HG03521 (cell line): ENCODE results near the gene SDR39U1.
A peak's percentile ranks its signal among the peaks of the same experiment; 100 is the strongest.

Experiments used
- ATAC-seq: cut with Tn5 transposase; IDR thresholded peaks from one replicate; pipeline ENCODE4 v1.9.1; 2021; ENCODE audit warnings: mild to moderate bottlenecking, moderate library complexity; ENCODE audit not compliant: unreplicated experiment

SDR39U1 gene

DNA sequence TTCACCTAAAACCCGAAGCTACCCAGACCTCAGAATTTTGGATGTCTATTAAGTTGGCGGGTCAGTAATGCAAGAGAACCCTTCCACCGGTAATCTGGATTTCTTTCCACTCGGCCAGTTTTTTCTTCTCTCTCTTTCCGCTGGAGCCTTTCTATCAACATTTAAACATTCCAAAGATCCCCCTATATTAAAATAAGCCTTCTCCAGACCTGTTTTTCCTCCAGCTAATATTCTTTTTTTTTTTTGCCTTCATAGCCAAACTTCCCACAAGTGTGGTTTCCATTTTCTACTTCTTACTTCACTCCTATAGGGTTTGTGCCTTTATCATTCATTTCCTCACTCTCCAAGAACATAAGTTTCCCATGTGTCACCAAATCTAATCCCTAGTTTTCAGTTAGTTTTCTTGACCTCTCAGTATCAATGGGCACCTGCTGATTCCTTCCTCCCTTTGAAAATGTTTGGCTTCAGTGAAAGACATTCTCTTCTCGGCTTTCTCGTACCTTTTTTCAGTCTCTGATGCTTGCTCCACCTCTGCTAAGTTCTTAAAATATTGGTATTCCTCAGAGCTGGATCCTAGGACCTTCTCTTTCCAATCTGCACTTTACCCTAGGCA lies 583 bp upstream of the SDR39U1 start:
- no peak for ATAC-seq

GRCh38 chr14:24441904-24442239 lies 704 bp downstream of the SDR39U1 start:
- ATAC-seq, result no peak

GRCh38 chr14:24441485-24441884 lies 1.1 kb downstream of the SDR39U1 start:
- no peak for ATAC-seq

DNA sequence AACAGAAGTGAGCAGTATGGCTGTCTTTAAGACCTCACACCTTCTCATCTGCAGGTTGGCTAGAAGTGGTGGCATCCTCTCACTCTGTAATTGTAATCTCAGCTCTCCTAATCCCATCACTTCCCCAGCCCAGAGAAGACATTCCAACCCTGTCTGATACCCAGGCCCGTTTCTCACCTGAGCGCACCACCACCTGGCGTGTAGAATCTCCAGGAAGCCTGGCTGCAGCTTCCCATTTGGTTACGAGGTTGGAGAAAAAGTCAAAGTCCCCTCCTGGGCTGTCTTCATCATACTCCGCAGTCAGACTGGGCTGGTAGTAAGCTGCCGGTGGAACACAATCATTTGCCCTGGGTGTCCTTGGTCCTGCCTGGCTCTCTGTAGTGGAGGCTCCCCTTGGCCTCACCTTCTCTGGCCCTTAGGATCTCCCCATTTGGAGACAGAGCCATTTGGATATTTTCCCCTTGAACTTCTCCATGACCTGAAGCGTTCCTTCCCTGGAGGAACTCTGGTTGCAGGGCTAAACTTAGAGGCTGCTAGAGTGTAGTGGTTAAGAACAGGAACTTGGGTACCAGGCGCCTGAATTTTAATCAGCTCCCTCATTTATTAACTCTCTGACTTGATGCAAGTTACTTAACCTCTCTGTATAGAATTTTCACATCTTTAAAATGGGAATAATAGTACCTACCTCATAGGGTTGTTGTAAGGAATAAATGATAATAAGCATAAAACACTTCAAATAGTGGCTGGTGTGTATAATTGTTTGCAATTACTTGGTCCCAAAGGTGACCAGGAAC lies 1.8 kb downstream of the SDR39U1 start:
- no peak for ATAC-seq

GRCh38 chr14:24439830-24440605 lies 2.6 kb downstream of the SDR39U1 start:
- no peak for ATAC-seq

DNA sequence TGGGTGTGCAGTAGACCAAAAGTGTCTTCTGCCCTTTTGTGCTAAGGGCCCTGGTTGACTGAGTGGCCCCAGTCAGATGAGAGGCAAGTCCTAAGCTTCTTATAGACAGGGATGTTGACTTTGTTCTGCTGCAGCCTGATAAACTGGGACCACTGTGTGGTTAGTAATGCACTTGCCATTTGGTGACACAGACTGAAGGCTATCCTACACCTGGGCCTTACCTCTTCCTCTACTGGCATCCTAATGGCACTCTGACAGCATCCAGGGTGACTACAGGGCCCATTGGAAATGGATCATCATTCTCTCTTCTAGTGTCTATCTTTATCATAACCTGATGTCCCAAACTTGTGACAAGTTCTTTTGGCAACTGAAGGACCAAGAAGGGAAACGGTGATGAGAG lies 3.3 kb downstream of the SDR39U1 start:
- no peak for ATAC-seq

DNA sequence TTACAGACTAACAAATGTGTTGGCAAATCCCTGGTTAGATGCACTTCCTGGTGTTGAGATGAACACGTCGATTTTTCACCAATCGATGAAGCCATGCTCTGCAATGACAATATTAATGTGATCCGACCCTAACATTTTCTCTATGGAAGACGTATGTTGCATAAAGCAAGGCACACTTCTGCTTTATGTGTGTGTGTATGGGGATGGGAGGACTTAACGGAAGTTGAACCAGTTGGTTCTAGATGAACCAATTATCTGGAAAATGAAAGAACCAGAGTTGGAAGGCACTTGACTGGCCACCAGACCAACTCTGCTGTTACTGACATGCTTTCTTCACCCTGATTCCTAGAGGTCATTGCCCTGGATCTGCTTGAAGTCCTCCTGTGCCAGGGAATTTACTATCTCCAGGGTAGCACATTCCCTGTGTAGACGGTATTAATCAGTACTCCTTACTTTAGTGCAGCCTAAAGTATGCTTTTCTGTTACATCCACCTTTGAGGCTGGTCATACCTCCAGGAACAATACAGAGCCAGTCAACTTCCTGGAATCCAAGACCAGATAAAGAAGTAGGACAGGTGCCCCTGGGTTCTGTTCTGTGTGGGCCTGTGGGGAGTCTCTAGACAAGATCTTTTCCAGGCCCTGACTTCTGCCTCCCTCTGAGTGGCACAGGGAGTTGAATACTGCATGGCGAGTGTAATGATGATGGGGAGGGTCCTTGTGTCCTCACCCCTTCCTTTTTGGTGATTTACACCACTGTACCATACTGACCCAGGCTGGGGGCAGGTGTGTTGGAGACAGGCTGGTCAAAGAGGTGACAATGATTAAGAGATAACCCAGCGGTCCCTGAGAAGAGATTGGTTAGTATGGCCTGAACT lies 4.1 kb downstream of the SDR39U1 start:
- no peak for ATAC-seq

GRCh38 chr14:24437736-24438067 lies 4.9 kb downstream of the SDR39U1 start:
- ATAC-seq, result no peak

DNA sequence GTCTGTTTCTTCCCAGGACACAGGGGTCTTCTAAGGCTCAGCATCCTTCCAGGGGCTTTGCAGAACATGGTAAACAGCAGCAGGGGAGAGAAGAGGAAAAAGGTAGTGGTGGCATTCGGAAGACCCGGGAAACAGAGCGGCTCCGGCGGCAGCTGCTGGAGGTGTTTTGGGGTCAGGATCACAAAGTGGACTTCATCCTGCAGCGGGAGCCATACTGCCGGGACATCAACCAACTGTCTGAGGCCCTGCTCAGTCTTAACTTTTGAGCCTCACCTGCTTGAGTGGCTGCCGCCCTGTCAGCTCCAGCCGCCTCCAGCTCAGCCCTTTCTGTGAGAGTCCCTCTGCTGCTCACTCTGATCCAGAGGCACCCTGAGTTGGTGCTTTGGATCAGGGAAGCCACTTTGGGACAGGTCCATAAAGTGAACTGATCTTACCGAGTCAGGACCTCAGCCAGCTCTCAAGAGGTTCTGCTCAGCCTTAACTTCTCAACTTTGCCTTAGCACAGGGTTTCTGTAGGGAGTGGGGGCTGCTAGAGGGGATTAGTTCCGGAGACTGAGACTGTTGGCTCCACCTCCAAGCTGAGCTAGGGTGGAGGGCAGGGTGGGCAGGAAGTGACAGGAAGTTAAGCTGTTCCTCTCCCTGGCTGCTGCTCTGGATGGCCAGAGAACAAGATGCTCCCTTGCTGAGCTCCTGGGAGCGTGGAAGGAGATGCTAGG lies 5.4 kb downstream of the SDR39U1 start:
- no peak for ATAC-seq

DNA sequence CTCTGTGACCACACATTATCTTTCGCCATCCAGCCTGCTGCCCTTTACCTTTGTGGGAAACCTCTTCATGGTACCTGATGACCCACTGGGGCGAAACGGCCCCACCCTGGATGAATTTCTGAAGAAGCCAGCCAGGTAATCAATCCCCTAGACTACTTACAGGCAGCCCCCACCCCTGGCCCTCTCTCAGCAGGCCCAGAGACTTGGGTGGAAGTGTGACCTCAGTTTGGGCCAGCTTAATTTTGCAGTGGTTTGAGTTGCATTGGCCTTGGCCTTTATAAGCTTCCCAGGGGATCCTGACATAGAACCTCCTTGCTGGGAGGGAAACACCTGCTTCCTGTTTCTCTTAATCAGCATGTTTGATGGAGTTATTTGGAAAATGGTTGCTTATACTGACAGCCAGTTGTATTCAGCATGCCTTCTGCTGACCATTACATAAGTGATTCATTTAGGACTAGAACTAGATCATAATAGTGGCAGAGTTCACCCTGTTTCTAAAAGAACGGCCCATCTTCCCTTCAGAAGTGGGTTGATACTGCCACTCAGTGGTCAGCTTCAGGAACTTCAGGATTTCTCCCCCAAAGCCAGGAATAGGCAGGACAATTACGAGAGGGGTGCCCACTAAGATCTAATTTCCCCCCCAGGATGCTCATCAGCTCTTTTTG lies 6.1 kb downstream of the SDR39U1 start:
- peak; percentile 38 for ATAC-seq

DNA sequence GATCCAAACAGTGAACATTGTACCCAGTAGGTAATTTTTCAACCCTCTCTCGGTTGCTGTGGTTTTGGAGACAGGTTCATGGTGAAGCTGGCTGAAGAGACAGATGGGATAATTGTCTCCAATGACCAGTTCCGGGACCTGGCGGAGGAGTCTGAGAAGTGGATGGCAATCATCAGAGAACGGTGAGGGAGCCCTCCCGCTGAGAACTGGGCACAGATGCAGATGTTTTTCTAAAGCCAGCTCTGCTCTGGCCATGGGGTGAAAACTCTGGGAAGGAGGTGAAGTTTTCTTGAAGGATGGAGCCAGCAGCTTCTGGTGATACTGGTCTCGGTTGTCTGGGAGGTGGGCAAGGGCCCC lies 6.6 kb downstream of the SDR39U1 start:
- no peak for ATAC-seq

DNA sequence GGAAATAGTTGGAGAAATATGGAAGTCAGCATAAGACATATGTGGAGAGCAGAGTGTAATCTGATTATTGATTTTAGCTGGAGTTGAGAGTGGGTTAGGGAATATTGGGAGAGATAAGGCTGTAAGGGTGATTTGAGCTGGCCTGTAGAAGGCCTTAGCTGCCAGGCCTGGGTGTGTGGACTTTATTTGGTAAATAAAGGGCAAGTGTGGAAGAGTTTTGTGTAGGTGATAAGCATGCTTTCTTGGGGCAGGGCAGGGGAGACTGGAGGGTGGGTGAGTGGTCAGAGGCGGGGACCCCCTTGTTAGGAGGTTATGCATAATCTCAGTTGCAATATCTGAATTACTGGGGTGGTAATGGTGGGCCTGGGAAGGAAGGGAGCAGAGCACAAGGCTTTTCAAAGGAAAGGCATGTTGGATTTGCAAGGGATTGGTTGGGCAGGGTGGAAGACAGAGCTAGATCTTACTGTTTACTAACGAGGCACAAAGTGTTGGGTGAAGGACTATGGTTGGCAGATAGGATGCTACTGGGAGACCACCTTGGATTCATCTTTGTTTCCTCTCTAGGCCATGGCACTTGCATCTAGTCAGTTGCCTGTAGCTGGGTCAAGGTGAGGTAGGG lies 7.3 kb downstream of the SDR39U1 start:
- no peak for ATAC-seq

- ATAC-seq, result no peak
Observed at GRCh38 chr14:24434676-24435075, 7.9 kb downstream of the SDR39U1 start.

DNA sequence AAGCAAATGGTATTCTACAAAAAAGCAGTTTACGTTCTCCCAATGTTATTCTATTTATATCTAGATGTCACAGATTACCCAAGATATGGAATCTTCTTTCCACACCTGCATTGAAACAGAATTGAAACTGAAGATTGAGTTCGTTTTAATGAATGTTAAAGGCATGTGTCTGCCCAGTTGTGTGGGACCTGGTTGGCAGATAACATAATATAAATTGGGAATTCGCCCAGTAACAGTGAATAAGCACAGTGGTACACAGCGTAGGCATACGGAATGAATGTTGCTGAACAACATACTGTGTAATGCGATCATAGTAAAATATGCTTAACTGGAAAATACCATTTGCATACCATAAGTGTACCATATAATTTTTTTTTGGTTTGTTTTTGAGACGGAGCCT lies 8.5 kb downstream of the SDR39U1 start:
- ATAC-seq, result no peak

DNA sequence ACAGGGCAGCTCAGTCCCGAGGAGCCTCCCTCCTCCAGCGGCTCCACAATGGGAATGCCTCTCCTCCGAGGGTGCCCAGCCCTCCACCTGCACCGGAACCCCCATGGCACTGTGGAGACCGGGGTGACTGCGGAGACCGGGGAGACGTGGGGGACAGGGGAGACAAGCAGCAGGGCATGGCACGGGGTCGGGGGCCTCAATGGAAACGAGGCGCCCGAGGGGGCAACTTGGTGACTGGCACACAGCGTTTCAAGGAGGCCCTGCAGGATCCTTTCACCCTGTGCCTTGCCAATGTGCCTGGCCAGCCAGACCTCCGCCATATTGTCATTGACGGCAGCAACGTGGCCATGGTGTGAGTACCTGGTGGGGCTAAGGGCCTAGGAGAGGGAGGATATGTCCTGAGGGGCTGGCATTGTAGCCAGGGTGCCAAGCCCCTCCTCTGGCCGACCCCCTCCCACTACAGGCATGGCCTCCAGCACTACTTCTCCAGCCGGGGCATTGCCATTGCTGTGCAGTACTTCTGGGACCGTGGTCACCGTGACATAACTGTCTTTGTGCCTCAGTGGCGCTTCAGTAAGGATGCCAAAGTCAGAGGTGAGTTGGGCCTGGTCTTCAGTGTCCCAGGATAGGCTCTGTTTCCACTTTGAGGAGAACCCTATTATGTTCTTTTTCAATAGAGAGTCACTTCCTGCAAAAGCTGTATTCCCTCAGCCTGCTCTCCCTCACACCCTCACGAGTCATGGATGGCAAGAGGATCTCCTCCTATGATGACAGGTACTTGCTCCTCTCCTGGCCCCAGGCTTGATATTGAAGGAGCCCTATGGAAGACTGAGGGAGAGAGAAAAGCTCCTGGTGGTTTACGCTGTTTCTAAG lies 10.1 kb downstream of the SDR39U1 start:
- no peak for ATAC-seq

DNA sequence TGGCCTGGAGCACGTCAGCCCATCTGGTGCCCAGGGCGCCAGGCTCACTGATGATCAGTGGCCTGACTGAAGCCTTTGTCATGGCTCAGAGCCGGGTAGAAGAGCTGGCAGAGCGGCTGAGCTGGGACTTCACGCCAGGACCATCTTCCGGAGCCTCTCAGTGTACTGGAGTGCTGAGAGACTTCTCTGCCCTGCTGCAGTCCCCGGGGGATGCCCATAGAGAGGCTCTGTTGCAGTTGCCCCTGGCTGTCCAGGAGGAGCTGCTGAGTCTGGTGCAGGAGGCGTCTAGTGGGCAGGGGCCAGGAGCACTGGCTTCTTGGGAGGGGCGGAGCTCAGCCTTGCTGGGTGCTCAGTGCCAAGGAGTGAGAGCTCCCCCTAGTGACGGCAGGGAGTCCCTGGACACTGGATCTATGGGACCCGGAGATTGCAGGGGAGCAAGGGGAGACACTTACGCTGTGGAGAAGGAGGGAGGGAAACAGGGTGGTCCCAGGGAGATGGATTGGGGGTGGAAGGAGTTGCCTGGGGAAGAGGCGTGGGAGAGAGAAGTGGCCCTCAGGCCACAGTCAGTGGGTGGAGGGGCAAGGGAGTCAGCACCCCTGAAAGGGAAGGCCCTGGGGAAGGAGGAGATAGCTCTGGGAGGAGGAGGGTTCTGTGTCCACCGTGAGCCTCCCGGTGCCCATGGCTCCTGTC lies 10.9 kb downstream of the SDR39U1 start:
- peak; percentile 47 for ATAC-seq

- no peak for ATAC-seq
Observed at GRCh38 chr14:24430682-24431568, 11.7 kb downstream of the SDR39U1 start.
